ENCODE results near the gene COPB1.

DNA sequence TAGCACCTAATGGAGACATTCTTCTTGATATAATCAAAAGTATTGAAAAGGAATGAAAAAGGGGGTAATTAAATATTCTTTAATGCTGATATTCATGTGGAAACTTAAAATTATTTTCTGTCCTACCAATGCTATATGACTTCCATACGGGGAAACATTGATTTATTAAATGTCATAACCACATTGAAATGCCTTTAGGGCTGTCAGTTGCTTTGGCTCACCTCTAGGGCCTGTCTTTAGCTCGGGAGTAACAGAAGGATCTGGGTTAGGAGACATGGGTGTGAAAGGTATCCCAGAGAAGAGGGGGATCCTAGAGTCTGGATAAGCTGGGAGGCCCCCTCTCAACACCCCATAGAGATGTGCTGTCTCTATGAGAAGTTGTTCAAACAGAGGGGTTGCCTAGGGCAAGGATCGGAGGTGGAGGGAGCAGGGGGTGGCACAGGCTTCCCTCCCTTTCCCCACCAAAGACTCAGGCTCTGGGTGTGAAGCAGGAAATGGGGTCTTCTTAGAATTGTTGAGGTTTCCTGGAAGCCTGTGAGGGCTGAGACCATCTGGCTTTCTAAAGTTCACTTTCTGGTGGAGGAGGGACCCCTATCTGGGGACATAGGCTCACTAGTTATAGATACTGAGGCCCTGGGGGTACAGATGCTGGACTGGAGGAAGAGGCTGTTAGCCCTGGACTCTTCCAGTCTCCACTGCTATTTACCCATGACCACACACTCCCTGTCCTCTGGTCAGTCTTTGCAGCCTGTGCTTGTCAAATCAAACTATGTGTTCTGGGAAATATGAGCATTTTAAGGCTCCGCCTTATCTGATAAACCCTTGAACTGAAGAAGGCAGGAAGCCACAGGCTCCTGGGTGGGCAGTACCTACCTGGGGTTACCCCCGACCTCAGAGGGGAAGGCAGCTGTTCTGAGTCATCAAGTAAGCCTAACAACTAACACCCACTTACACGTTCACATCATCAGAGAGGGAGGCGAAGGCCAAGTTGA is 84.8 kb downstream of the COPB1 start:
- TF ChIP-seq CEBPG (CRISPR knock-in tag; IDR thresholded peaks at IDR 0.05) (no peak), PAX8 (CRISPR knock-in tag; IDR thresholded peaks at IDR 0.05; ENCODE audit: borderline replicate concordance) (no peak), PCBP2 (optimal IDR thresholded peaks at IDR 0.05; ENCODE audit: low read depth, low read length, poor library complexity, severe bottlenecking) (no peak), USF2 (IDR thresholded peaks at IDR 0.05; ENCODE audit: low read depth, low read length) (no peak), USF2 (CRISPR knock-in tag; IDR thresholded peaks at IDR 0.05; ENCODE audit: borderline replicate concordance) (no peak), SNRNP70 (IDR thresholded peaks at IDR 0.05; ENCODE audit: low read depth, low read length) (no peak), HMG20A (CRISPR knock-in tag; IDR thresholded peaks at IDR 0.05; ENCODE audit: borderline replicate concordance) (no peak), ZNF724P (CRISPR knock-in tag; IDR thresholded peaks at IDR 0.05; ENCODE audit: borderline replicate concordance) (no peak), SMC3 (IDR thresholded peaks at IDR 0.05; ENCODE audit: low read length) (no peak), TRIM24 (CRISPR knock-in tag; IDR thresholded peaks at IDR 0.05) (no peak), MTA3 (CRISPR knock-in tag; IDR thresholded peaks at IDR 0.05) (no peak)
- TF ChIP-seq, protein P1, sequence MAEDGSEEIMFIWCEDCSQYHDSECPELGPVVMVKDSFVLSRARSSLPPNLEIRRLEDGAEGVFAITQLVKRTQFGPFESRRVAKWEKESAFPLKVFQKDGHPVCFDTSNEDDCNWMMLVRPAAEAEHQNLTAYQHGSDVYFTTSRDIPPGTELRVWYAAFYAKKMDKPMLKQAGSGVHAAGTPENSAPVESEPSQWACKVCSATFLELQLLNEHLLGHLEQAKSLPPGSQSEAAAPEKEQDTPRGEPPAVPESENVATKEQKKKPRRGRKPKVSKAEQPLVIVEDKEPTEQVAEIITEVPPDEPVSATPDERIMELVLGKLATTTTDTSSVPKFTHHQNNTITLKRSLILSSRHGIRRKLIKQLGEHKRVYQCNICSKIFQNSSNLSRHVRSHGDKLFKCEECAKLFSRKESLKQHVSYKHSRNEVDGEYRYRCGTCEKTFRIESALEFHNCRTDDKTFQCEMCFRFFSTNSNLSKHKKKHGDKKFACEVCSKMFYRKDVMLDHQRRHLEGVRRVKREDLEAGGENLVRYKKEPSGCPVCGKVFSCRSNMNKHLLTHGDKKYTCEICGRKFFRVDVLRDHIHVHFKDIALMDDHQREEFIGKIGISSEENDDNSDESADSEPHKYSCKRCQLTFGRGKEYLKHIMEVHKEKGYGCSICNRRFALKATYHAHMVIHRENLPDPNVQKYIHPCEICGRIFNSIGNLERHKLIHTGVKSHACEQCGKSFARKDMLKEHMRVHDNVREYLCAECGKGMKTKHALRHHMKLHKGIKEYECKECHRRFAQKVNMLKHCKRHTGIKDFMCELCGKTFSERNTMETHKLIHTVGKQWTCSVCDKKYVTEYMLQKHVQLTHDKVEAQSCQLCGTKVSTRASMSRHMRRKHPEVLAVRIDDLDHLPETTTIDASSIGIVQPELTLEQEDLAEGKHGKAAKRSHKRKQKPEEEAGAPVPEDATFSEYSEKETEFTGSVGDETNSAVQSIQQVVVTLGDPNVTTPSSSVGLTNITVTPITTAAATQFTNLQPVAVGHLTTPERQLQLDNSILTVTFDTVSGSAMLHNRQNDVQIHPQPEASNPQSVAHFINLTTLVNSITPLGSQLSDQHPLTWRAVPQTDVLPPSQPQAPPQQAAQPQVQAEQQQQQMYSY (CRISPR knock-in tag; IDR thresholded peaks at IDR 0.05): no peak
- TF ChIP-seq, protein P2, sequence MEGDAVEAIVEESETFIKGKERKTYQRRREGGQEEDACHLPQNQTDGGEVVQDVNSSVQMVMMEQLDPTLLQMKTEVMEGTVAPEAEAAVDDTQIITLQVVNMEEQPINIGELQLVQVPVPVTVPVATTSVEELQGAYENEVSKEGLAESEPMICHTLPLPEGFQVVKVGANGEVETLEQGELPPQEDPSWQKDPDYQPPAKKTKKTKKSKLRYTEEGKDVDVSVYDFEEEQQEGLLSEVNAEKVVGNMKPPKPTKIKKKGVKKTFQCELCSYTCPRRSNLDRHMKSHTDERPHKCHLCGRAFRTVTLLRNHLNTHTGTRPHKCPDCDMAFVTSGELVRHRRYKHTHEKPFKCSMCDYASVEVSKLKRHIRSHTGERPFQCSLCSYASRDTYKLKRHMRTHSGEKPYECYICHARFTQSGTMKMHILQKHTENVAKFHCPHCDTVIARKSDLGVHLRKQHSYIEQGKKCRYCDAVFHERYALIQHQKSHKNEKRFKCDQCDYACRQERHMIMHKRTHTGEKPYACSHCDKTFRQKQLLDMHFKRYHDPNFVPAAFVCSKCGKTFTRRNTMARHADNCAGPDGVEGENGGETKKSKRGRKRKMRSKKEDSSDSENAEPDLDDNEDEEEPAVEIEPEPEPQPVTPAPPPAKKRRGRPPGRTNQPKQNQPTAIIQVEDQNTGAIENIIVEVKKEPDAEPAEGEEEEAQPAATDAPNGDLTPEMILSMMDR (CRISPR knock-in tag; IDR thresholded peaks at IDR 0.05): no peak
